Endodermal cell (in vitro differentiated cells): ENCODE data around the gene CHSY1. TPM values are rescaled to one million over a fixed set of nuclear protein-coding genes. Genes with fewer than 3 reads are reported as not detected.
A peak's percentile ranks its signal among the peaks of the same experiment; 100 is the strongest.

ENCODE experiments used
- DNase-seq: peaks from one replicate; pipeline ENCODE4 v3.0.0-alpha.2; 2017
- H3K27ac ChIP-seq: 2 replicates; pipeline ENCODE4 v1.5.1; 2013; ENCODE audit warnings: mild to moderate bottlenecking, low read depth, low read length, moderate library complexity
- H3K27me3 ChIP-seq: 2 replicates; pipeline ENCODE4 v1.6.1; 2013; ENCODE audit warnings: mild to moderate bottlenecking, low read length, moderate library complexity; ENCODE audit not compliant: insufficient read depth, control insufficient read depth, poor library complexity, severe bottlenecking
- H3K36me3 ChIP-seq: 2 replicates; pipeline ENCODE4 v1.7.0; 2013; ENCODE audit warnings: mild to moderate bottlenecking, low read length, moderate library complexity; ENCODE audit not compliant: control insufficient read depth, insufficient read depth
- H3K4me1 ChIP-seq: one replicate; pipeline ENCODE4 v1.7.0; 2013; ENCODE audit warnings: low read length; ENCODE audit not compliant: control insufficient read depth, insufficient read depth
- H3K4me3 ChIP-seq: 2 replicates; pipeline ENCODE4 v1.5.1; 2013; ENCODE audit warnings: mild to moderate bottlenecking, low read length, moderate library complexity
- H3K9ac ChIP-seq: 2 replicates; pipeline ENCODE4 v1.6.1; 2013; ENCODE audit warnings: mild to moderate bottlenecking, low read length, moderate library complexity; ENCODE audit not compliant: poor library complexity, severe bottlenecking; ENCODE audit errors: extremely low read depth
- H3K9me3 ChIP-seq: 2 replicates; pipeline ENCODE4 v1.6.1; 2013; ENCODE audit warnings: mild to moderate bottlenecking, low read length, moderate library complexity; ENCODE audit not compliant: control insufficient read depth
- H3K27ac Mint-ChIP-seq: 2 replicates; pipeline ENCODE4 v1.8.0; 2020; ENCODE audit warnings: mixed read lengths
- H3K27me3 Mint-ChIP-seq: 2 replicates; pipeline ENCODE4 v1.8.0; 2021; ENCODE audit warnings: mild to moderate bottlenecking, mixed read lengths; ENCODE audit not compliant: insufficient read depth
- H3K36me3 Mint-ChIP-seq: 2 replicates; pipeline ENCODE4 v1.8.0; 2020; ENCODE audit warnings: low read depth, mixed read lengths
- H3K4me1 Mint-ChIP-seq: 2 replicates; pipeline ENCODE4 v1.8.0; 2020; ENCODE audit warnings: mixed read lengths
- H3K4me3 Mint-ChIP-seq: 2 replicates; pipeline ENCODE4 v1.8.0; 2020; ENCODE audit warnings: mild to moderate bottlenecking, moderate library complexity, mixed read lengths
- H3K9me3 Mint-ChIP-seq: 2 replicates; pipeline ENCODE4 v1.8.0; 2020; ENCODE audit warnings: mild to moderate bottlenecking, mixed read lengths
- WGBS, 2 experiments: methylation state at CpG; one replicate each; pipeline versions ENCODE4 v1.1.5 to v1.1.7; 2013; ENCODE audit warnings: missing lambda C conversion rate in 2 of 2, mixed read lengths in 1 of 2; ENCODE audit not compliant: insufficient coverage in 1 of 2, insufficient read length in 1 of 2; 5-methylcytosine and 5-hydroxymethylcytosine counted together
- total RNA-seq, 2 donors: library from RNA; stranded (reverse); fragmentation: NEBNext Ultra II Directional in 1 of 2; extraction: Animal tissue kit (Norgen Biotek cat#: 25700) in 1 of 2; gene quantifications; 2 replicates in 1 of 2; 3 replicates in 1 of 2; pipeline ENCODE4 v1.2.1, GENCODE V29; 2021
- TF ChIP-seq, protein P1 (sequence below): fragments of 200-600 bp; sonication (generic); conservative IDR thresholded peaks from 2 replicates; pipeline ENCODE4 v1.5.0; 2021; ENCODE audit warnings: antibody characterized with exemption, mild to moderate bottlenecking

Gene CHSY1
- total RNA-seq, 2 donors from 2014 or later, result 33.3 to 39.9 TPM

DNA sequence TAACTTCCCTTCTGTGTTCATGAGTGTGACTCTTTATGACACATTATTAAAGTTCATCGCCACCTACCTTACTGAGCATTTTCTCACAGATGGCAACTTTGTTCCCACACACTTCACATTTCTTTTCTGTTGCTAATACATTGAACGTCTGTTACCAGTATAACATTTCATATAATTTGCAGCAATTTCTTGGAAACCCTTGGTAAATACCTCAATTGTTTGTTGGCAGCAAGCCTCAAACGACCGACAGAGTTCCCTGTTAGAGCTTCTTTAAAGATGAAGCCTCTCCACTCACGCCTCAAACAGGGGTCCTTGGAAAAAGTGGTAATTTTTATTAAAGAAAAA lies 3.2 kb upstream of the CHSY1 start:
- H3K27ac ChIP-seq, result no peak overlapping the region
- WGBS, 2 experiments, result 91 to 95% methylated on average over 5 of the region's 5 CpGs

DNA sequence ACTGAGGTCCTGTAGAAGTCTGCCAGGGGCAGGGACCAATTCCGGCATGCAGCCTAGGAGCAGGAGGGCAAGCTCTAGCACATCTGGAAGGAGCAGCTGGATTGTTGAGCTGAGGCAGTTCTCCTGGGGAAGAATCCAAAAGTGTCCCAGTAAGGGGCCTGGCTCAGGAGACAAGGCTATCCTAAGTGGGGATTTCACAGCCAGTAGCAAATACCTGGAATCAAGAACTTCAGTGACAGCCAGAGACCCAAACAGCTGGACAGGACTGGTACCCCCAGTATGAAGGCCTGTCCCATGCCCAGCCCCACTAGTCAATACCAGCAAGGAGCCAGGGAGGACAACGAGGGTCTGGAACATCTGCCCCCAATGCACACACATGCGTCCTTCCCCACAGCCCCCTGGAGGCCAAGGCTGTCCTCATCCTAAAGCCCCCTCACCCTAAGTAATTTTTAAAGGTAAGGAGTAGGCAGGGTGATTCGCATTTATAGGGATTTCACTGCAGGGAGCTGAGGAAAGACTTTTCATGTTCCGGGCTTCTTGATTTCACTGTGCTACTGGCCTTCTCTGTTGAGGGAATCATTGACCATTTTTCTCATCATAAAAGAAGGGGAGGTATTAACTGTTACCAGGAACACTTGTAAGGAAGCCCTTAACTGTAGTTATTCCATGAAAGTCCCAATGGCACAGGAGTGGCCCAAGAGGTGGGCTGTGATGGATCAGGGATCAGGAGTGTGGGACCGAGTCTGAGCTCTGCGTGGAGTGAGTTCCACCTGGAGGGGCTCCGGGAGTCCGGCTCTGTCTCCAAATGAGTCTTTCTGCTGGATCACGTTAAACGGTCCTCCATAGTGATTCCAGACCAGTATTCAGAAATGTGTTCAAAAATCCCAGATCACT lies 2.6 kb upstream of the CHSY1 start:
- Mint-ChIP-seq H3K36me3 (no peaks in the 10 kb centered on the region), H3K27ac (no peak overlapping the region), H3K27me3 (no peaks in the 10 kb centered on the region), H3K4me1 (peaks cover 17% of the 10 kb centered on the region), H3K4me3 (no peak overlapping the region), H3K9me3 (no peaks in the 10 kb centered on the region)
- peak; percentile 54 for DNase-seq
- Histone ChIP-seq H3K27me3 (no peaks in the 10 kb centered on the region), H3K4me1 (no peaks in the 10 kb centered on the region), H3K4me3 (no peak overlapping the region), H3K27ac (no peak overlapping the region), H3K36me3 (no peaks in the 10 kb centered on the region), H3K9ac (no peak overlapping the region), H3K9me3 (no peaks in the 10 kb centered on the region)
- WGBS, 2 experiments, result 85 to 98% methylated on average over 7 to 11 of the region's 11 CpGs
- TF ChIP-seq, protein P1, sequence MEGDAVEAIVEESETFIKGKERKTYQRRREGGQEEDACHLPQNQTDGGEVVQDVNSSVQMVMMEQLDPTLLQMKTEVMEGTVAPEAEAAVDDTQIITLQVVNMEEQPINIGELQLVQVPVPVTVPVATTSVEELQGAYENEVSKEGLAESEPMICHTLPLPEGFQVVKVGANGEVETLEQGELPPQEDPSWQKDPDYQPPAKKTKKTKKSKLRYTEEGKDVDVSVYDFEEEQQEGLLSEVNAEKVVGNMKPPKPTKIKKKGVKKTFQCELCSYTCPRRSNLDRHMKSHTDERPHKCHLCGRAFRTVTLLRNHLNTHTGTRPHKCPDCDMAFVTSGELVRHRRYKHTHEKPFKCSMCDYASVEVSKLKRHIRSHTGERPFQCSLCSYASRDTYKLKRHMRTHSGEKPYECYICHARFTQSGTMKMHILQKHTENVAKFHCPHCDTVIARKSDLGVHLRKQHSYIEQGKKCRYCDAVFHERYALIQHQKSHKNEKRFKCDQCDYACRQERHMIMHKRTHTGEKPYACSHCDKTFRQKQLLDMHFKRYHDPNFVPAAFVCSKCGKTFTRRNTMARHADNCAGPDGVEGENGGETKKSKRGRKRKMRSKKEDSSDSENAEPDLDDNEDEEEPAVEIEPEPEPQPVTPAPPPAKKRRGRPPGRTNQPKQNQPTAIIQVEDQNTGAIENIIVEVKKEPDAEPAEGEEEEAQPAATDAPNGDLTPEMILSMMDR, result peak; percentile 56

More for the DNA sequence above, 3.2 kb upstream of the CHSY1 start:
- peaks cover 13% of the 10 kb centered on the region for H3K4me1 Mint-ChIP-seq
- no peaks in the 10 kb centered on the region for H3K27me3 ChIP-seq
- H3K4me3 ChIP-seq, result no peak overlapping the region
- no peak overlapping the region for H3K9ac ChIP-seq
- no peaks in the 10 kb centered on the region for H3K36me3 ChIP-seq
- TF ChIP-seq, protein P1, result no peak
- DNase-seq, result peak; percentile 4
- H3K27ac Mint-ChIP-seq, result no peak overlapping the region
- H3K4me3 Mint-ChIP-seq, result no peak overlapping the region
- no peaks in the 10 kb centered on the region for H3K4me1 ChIP-seq
- no peaks in the 10 kb centered on the region for H3K27me3 Mint-ChIP-seq
- H3K9me3 Mint-ChIP-seq, result no peaks in the 10 kb centered on the region
- H3K9me3 ChIP-seq, result no peaks in the 10 kb centered on the region
- H3K36me3 Mint-ChIP-seq, result no peaks in the 10 kb centered on the region

DNA sequence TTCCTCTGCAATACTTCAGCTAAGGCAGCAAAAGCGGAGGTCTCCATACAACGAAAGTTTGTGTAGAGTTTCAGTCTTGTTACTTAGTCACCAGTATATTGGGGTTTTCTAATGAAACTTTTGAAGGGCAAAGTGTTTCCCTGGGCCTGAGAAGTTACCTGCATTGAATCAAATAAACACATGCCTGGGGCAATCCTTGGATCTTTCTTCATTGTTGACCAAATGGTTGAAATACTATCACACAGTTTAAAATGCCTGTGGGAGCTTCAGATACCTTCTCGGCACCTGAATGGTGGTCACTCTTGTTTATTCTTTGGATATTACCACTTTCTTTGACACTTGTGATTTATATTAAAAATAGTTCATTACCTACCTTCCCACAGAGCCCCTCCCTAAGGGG lies 988 bp upstream of the CHSY1 start:
- H3K27me3 Mint-ChIP-seq, result no peaks in the 10 kb centered on the region

More for the DNA sequence above, 988 bp upstream of the CHSY1 start:
- no peak for DNase-seq
- H3K9me3 Mint-ChIP-seq, result no peaks in the 10 kb centered on the region
- WGBS, 2 experiments, result 72 to 86% methylated on average over 2 to 3 of the region's 3 CpGs
- H3K36me3 ChIP-seq, result peaks cover 5% of the 10 kb centered on the region
- H3K4me3 Mint-ChIP-seq, result peak overlapping the region; percentile 73
- H3K27ac Mint-ChIP-seq, result no peak overlapping the region
- H3K9ac ChIP-seq, result no peak overlapping the region
- H3K27me3 ChIP-seq, result no peaks in the 10 kb centered on the region
- H3K27ac ChIP-seq, result no peak overlapping the region
- no peaks in the 10 kb centered on the region for H3K4me1 ChIP-seq
- peak overlapping the region; percentile 80 for H3K4me3 ChIP-seq
- no peaks in the 10 kb centered on the region for H3K9me3 ChIP-seq
- peaks cover 17% of the 10 kb centered on the region for H3K4me1 Mint-ChIP-seq
- TF ChIP-seq, protein P1, result no peak
- peaks cover 2% of the 10 kb centered on the region for H3K36me3 Mint-ChIP-seq
